HG02981 (cell line): ENCODE data around the gene DOCK11.
"Not testable (repeated sequence)": the region's sequence is repeated elsewhere in the genome, so short reads cannot be mapped to it uniquely, and the experiment has no call there.

Experiments used
- ATAC-seq: cut with Tn5 transposase; IDR thresholded peaks from one replicate; pipeline ENCODE4 v1.9.1; 2021; ENCODE audit warnings: mild to moderate bottlenecking, moderate library complexity; ENCODE audit not compliant: unreplicated experiment

The DOCK11 gene

DNA sequence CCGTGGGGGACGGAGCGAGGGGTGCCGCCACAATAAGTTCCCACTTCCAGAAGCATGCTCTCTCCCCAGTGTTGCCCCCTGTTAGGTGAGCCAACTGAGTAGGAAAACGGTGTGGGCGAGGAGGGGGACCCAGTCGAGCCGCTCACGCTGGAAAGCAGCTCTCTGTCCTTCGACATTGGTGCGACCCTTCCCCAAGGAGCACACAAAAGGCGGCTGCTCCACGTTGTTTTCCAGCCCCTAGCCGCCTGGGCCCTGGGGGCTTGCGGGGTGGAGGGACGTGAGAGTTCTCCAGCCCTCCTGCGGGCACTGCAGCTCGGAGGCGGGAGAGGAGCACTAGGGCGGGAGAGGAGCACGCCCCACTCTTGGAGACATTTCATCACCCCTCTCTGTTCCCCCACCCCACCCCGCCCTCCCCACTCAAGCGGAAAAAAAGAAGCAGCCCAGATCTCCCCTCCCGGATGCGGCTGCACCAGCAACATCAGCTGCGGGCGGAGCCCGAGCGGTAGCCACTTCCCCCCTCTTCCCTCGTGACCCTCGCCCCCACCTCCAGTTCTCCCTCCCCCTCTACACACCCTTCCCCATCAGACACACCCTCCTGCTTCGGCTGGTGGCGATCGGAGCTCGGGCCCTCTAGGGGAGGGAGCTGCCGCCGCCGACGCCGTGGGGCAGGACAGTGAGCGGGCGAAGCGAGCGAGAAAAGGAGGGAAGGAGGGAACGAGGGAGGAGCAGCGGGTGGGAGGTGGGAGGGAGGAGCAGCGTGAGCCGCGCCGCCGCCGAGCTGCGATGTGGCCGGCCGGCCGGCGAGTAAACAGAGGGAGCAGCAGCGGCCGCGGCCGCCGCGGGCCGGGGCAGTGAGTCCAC is at the start of gene DOCK11:
Gene DOCK11, plus strand, starts transcription at position 755 of the 861 bp plus-strand sequence. CDS start 157 bp downstream, outside the sequence.
- peak; percentile 63 for ATAC-seq

DNA sequence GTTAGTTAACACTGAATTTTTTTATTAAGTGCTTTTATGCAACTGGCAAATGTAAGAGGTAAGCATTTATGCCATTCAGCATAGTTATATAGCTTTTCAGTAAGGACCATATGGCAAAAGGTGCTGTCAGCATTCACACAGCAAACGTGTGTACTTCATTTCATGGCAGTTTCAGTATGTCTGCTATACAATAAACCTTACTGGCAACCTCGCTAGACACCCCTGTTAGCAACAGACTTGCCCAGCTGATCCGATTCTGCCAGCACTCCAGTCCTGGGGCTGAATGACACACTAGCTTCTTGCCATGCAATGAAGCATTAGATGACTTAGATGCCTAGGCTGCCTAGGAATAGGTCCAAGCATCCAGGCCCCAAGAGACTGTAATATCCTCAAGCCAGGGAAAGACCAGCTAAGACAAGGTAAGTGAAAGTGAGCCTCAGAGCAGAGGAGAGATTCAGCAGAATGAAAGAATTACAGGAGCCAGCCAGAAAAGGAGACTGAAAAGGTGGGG is 47.3 kb upstream of the DOCK11 start:
- no peak for ATAC-seq

DNA sequence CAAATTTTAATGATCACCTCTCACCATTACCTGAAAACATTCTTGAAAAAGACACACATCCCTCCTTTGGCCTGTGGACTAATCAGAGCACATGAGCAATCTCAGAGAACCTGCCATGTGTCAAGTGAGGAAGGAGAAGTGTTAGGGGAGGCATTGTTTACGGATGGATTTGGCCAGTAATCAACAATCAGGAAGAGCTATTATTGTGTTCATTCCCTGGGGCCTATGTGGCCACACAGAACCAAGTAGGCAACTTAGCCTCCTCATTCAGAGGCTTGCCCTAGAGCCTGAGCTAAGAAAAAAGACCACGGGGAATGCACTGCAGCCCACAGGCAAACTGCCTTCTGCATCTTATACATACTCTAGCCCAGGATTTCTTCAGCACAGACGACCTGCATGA is 40.6 kb upstream of the DOCK11 start:
- no peak for ATAC-seq

DNA sequence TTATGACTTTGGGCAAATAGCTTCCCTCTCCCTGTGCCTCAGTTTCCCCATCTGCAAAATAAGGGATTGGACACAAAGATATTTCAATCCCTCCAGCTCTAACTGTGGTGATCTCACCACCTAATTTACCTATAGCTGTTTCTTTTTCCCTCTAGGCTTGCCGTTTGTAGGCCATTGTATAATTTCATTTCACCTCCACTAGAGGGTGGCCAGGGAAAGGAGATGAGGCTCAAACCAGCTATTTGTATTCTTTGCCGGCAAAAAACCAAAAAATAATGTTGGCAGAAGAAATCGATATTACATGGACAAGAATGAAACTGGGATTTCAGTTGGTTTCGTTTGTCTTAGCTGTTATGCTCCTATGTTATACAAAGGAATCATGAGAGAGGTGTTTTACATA is 36.1 kb upstream of the DOCK11 start:
- ATAC-seq, result peak; percentile 75

DNA sequence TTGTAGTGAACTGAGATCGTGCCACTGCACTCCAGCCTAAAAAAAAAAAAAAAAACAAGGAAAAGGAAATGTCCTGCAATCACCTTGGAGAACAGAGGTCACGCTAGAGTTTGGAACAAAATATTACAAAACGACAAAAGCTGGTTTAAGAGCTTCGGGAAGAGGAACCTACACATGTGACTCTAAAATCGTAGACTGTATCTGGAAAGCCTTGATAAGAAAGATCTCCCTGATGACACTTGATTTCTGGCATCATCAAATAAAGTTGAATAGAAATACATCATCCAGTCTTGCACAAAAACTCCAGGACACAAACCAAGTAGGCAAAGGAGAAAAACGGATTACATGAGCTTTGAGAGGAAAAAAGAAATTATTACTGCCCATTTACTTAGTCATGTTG is 31.1 kb upstream of the DOCK11 start:
- ATAC-seq, result no peak

DNA sequence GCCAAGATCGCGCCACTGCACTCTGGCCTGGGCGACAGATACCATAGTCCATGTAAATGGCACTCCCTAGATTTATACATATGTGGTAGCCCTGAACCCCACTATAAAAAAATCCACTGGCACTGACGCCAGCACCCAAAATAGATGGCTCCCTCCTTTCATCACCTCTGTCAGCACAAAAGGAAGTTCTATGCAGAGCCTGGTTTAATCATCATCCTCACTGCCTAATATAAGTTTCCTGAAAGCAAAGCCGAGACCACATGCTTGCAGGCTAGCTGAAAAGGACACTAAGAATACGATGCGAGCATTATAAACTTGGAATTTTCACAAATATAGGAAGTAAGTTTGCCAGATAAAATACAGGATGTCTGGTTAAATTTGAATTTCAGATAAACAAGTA is 27.5 kb upstream of the DOCK11 start:
- no peak for ATAC-seq

DNA sequence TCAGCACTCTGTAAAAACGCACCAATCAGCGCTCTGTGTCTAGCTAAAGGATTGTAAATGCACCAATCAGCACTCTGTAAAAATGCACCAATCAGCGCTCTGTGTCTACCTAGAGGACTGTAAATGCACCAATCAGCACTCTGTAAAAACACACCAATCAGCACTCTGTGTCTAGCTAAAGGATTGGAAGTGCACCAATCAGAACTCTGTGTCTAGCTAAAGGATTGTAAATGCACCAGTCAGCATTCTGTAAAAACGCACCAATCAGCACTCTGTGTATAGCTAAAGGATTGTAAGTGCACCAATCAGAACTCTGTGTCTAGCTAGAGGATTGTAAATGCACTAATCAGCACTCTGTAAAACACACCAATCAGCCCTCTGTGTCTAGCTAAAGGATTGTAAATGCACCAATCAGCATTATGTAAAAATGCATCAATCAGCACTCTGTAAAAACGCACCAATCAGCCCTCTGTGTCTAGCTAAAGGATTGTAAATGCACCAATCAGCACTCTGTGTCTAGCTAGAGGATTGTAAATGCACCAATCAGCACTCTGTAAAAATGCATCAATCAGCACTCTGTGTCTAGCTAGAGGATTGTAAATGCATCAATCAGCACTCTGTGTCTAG is 24.8 kb upstream of the DOCK11 start:
- ATAC-seq, result not testable (repeated sequence)

DNA sequence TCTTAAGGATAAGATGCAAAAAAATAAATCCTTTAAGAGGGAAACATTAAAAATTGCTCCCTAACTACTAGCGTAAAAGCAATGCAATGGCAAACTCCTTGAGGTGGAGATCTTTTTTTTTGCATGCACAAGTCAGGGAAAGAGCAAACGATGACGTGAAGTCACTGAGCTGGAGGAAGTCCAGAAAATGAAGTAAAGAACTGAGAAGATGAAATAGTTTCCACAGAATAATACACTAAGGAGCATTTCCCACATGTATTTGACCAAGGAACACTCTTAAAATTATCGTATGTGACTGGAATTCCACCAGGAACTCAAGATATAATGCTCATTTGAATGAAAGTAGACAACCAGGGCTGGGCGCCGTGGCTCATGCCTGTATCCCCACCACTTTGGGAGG is 21.0 kb upstream of the DOCK11 start:
- ATAC-seq, result no peak

DNA sequence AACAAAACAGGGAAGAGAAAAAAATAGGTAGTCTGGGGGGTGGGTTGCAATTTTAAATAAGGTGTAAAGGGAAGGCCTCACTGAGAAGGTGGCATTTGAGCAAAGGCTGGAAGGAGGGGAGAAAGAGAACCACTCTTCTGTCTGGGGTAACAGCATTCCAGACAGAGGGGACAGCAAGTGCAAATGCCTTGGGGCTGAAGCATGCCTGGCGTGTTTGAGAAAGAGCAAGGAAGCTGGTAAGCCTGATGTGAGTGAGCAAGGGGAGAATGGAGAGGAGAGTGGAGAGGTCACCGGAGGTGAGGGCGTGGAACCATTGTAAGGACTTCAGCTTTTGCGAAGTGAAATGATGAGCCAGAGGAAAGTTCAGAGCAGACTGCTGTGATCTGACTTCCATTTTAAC is 19.7 kb upstream of the DOCK11 start:
- no peak for ATAC-seq

DNA sequence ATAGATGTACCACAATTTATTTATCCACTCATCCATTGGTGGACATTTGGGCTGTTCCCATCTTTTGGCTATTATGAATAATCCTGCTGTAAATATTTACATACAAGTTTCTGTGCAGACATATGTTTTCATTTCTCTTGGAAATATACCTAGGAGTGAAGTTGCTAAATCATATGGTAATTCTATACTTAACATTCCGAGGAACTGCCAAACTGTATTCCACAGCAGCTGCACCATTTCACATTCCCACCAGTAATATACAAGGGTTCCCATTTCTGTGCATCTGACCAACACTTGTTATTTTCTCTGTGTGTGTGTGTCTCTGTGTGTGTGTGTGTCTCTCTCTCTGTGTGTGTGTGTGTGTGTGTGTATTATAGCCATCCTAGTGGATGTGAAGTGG is 15.4 kb upstream of the DOCK11 start:
- ATAC-seq, result no peak

DNA sequence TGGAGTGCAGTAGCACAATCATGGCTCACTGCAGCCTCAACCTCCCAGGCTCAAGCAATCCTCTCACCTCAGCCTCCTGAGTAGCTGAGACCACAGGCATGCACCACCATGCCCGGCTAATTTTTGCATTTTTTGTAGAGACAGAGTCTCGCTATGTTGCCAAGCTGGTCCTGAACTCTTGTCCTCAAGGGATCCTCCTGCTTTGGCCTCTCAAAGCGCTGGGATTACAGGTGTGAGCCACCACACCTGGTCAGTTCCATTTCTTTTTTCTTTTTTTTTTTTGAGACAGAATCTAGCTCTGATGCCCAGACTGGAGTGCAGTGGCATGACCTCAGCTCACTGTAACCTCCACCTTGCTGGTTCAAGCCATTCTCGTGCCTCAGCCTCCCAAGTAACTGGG is 13.2 kb upstream of the DOCK11 start:
- ATAC-seq, result not testable (repeated sequence)

DNA sequence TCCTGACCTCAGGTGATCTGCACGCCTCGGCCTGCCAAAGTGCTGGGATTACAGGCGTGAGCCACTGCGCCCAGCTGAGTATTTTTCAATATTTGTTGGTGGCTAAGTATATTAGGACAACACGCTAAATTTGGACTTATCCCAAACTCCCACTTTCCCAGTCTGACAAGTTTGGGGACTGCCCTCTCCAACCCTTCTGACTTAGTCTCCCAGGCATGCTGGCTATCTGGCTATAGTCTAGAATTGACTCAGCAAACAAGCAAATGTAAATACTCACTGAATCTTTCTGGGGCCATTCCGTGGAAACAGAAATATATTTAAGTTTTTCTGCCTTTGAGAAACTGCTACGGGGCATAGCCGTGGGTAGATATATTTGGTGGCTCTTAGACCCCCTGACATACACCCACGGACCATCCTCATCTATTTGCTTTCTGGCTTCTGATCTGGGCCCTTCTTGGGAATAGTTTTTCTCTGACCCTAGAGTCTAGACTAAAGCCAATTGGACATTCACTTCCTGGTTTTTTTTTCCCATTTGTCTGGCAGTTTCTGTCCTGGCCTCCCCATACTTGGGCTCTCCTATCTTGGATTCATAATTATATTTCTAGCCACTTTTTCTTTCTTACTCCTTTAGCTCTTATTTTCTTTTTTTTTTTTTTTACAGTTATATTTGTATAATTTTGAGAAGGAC is 11.3 kb upstream of the DOCK11 start:
- no peak for ATAC-seq

DNA sequence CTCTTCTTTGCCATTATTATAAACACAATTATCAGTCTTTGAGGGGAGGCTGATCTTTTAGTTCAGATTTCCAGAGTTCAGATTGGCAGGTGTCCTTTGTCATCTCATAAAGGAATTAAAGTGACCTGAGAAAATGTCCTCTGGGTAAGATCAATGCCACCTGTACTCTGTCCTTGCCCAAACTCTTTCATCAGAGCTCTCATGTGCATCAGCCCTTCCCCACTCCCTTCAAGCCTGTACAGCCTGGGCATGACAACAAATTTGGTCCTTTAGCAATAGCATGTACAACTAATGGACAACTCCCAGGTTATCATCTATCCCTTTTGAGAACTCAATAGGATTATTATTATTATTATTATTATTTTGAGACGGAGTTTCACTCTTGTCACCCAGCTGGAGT is 8.9 kb upstream of the DOCK11 start:
- ATAC-seq, result not testable (repeated sequence)

DNA sequence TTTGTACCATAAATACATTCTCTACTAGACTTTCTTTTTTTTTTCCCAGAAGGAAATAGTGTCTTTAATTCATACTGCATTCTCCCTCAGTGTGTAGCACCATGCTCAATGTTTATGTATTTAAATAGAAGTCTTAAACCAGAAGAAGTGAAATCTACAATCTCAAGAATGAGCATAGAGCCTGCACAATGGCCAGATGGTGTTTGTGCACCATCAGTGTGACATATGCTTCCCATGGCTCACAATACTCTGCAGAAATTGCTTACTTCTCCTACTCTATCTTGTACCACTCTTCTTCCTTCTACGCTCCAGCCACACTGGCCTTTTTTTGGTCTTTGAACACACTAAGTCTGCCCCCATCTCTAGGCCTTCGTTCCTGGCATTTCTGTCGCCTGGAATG is 2.6 kb upstream of the DOCK11 start:
- ATAC-seq, result no peak

DNA sequence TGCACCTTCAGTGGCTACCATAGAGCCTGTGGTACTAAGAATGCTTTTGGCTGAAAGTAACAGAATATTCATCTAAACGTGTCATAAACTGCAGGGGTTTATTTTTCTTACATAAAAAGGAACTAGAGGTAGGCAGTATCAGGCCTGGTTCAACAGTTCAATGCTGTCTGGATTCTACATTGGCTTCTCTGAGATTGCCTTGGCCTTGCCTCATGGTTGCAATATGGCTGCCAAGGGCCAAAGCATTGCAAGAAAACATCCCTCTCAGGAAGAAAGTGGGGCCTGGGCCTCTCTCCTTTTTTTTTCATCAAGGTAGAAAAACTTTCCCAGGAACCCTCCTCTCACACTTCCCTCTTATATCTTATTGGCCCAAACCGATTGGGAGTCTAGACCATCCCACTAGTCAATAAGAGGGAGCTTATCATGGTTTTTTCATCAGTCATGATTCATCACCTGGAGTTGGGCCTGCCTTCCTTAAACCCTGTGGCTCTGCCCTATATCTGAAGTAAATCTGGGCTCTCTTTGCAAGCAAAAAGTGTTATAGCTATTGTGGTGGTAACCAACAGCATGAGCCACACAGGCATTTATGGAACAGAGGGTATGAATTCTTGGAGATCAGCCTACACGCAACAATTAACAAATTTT is 1.8 kb upstream of the DOCK11 start:
- no peak for ATAC-seq

DNA sequence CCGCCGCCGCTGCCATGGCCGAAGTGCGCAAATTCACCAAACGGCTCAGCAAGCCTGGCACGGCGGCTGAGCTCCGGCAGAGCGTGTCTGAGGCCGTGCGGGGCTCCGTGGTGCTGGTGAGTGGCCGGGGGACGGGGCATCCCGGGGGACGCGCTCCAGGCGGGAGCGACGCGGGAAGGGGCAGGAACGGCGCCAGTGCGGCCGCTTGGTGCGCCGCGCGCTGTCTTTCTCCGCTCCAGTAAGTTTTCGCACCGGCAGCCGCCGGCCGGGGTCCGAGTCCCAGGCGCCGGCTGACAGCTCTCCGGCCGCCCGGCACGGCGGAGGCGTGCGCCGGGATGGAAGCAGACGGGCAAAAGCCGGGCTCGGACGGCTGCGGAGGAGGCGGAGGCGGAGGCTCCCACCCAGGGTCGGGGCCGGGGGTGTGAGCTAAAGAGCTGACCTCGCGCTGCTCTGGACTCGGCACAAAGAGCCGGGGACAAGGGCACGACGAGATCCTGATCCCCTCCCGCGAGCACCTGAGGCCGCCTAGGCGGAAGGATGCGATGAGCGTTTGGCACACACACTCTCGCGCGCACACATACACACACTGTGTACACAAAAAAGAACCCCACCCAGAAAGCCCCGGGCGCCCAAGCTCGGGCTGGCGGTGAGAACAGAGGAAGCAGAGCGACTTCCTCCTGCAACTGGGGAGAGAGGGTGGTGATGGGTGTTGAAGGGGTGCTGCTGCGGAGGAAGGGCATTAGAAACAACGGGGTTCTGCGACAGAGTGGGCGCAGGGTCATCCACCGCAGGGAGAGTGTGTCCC is 545 bp downstream of the DOCK11 start:
- peak; percentile 68 for ATAC-seq

DNA sequence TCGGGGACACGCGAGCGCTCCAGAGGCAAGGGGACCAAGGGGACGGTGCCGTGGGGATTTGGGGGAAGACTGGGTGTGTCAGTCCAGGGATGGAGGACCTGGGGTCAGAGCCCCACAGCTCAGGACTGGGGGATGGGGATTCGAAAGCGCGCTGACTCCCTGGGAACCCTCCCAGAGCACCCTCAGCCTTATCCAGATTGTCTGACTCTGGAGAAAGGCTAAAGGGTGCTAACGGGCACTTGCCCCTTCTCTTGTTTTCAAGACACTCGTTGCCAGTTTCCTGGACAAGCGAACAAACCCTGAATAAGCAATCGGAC is 1.1 kb downstream of the DOCK11 start:
- no peak for ATAC-seq

DNA sequence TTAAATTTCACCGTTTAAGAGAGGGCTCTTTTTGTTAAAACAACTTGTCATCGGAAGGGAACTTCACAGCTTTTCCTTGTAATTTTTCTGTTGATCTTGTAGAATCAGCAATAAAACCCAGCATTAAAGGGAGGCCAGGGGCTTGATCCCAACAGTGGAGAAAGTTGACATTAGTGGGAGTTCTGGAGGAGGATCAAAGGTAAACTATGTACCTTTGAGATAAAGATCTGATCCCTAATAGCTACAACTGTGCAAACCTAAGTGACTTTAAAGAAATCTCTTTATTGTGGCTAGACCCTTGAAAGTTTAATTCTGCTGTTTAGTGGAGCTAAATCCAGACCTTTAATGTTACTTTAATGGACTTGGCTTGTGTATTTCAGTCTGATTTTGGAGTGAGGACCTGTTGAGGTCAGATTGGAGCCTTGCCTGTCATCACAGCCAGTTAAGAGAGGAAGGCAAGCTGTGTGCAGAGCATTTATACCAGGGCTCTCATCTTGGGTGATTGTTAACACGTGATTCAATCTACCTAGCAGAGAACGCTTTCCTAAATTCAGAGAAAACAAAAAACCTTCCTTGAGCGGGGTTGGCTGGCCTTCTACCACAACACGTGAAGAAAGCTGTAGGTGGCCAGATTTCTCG is 1.7 kb downstream of the DOCK11 start:
- ATAC-seq, result no peak

DNA sequence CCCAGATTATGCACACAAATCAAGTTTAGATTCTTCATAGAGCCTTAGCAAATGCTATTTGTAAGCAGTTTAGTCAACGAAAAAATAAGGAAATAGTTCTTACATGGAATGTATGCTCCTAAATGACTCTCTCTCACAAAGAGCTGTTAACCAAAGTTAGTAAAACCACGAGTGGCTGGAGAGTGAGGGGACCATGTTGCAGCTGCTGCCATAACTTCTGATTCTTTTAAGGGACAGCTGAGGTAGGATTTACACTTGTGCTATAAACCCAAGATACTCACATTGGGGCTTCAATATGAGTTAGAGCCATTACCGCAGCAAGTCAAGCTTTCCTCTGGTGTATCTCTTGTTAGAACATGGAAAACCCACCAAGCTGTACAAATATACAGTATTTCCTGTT is 2.7 kb downstream of the DOCK11 start:
- ATAC-seq, result no peak

DNA sequence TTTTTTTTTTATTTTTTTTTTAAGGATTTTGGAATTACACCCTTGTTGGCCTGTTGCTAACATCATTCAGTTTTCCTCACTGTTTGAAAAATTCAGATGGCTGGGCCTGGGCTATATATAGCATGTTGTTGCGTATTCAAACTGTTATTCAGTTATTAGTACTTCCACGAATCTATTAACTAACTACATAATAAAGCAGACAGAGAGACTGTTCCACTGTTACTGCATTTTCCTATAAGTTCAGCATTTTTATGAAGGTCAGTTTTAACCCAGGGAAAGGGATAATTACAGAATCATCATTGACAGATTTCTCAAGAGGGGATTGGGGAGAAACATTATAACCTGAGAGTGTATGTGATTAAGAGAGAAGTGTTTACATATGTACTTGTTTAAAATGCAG is 3.1 kb downstream of the DOCK11 start:
- ATAC-seq, result no peak
